ENCODE measurements around the gene APOA5. TPM values are rescaled to one million over a fixed set of nuclear protein-coding genes. Genes with fewer than 3 reads are reported as not detected.
A peak's percentile ranks its signal among the peaks of the same experiment; 100 is the strongest.

The APOA5 gene
- total and polyA plus RNA-seq, 2 of the 13 experiments (the other 11 are each of a cell fraction or from before 2014, with no cell fraction given), result 44.0 to 49.1 TPM

DNA sequence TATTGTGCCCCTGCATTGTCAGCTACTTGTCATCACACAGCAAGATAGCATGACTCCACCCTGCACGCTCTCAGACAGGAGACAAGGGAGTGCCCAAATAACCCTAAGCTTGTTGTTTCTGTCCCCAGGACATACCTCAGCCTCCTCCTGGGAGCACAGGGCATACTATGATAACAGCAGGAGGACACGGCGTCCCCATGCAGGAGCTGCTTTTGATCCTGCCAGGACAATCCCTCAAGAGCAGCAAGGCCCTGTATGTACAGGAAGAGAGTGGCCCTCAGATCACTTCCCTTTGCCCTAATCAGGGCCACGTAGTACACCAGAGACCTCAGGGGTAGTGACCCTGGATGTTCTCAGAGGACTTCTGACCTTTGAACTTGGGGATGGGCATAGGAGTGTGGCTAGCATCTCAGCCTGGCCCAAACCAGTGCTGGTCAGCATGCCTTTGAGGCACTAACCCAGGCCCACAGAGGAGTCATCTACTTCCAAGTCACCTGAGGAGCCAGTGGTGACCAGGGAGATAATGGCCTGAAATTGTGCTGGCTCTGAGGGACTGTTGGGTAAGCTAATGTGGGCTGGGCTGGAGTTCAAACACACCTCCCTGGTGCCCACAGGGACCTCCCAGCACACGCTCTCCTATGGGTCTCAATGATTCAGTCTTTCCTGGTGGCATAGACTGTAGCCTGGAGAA, 22.2 kb upstream of the APOA5 start (continued):
- TF ChIP-seq, protein P1, sequence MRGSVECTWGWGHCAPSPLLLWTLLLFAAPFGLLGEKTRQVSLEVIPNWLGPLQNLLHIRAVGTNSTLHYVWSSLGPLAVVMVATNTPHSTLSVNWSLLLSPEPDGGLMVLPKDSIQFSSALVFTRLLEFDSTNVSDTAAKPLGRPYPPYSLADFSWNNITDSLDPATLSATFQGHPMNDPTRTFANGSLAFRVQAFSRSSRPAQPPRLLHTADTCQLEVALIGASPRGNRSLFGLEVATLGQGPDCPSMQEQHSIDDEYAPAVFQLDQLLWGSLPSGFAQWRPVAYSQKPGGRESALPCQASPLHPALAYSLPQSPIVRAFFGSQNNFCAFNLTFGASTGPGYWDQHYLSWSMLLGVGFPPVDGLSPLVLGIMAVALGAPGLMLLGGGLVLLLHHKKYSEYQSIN (CRISPR knock-in tag; IDR thresholded peaks at IDR 0.05; ENCODE audit: borderline replicate concordance), result no peak
- TF ChIP-seq BCL6 (CRISPR knock-in tag; IDR thresholded peaks at IDR 0.05) (peak; percentile 83), SOX13 (IDR thresholded peaks at IDR 0.05) (no peak), SOX13 (CRISPR knock-in tag; conservative IDR thresholded peaks at IDR 0.05 in 1 of 2, IDR thresholded peaks at IDR 0.05 in 1 of 2) (peak in 1 of 2 experiments; percentile 49; a peak in 1 of 4 replicates), ZKSCAN5 (CRISPR knock-in tag; IDR thresholded peaks at IDR 0.05) (peak; percentile 50), ZNF800 (CRISPR knock-in tag; IDR thresholded peaks at IDR 0.05) (no peak), GABPA (IDR thresholded peaks at IDR 0.05; ENCODE audit: low read depth, low read length) (no peak), GABPA (CRISPR knock-in tag; IDR thresholded peaks at IDR 0.05; ENCODE audit: low read depth) (peak; percentile 47), ELF3 (CRISPR knock-in tag; IDR thresholded peaks at IDR 0.05) (peak; percentile 67), GTF3A (CRISPR knock-in tag; conservative IDR thresholded peaks at IDR 0.05) (no peak), KDM1A (CRISPR knock-in tag; IDR thresholded peaks at IDR 0.05) (no peak), NCOR1 (IDR thresholded peaks at IDR 0.05; ENCODE audit: borderline replicate concordance, low read length) (peak; percentile 61; the same call in 1 of the 2 replicates), LCORL (IDR thresholded peaks at IDR 0.05) (no peak), LCORL (CRISPR knock-in tag; IDR thresholded peaks at IDR 0.05) (peak; percentile 37; the same call in 1 of the 2 replicates), CREB1 (IDR thresholded peaks at IDR 0.05) (no peak), CREB1 (CRISPR knock-in tag; IDR thresholded peaks at IDR 0.05) (0 out of 2 replicates have a peak, but pooled peaks have one; percentile 44)
- TF ChIP-seq, protein P2, sequence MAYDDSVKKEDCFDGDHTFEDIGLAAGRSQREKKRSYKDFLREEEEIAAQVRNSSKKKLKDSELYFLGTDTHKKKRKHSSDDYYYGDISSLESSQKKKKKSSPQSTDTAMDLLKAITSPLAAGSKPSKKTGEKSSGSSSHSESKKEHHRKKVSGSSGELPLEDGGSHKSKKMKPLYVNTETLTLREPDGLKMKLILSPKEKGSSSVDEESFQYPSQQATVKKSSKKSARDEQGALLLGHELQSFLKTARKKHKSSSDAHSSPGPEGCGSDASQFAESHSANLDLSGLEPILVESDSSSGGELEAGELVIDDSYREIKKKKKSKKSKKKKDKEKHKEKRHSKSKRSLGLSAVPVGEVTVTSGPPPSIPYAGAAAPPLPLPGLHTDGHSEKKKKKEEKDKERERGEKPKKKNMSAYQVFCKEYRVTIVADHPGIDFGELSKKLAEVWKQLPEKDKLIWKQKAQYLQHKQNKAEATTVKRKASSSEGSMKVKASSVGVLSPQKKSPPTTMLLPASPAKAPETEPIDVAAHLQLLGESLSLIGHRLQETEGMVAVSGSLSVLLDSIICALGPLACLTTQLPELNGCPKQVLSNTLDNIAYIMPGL (CRISPR knock-in tag; IDR thresholded peaks at IDR 0.05; ENCODE audit: borderline replicate concordance in 1 of 2, low read depth in 1 of 2), result no peak
- TF ChIP-seq, protein P3, sequence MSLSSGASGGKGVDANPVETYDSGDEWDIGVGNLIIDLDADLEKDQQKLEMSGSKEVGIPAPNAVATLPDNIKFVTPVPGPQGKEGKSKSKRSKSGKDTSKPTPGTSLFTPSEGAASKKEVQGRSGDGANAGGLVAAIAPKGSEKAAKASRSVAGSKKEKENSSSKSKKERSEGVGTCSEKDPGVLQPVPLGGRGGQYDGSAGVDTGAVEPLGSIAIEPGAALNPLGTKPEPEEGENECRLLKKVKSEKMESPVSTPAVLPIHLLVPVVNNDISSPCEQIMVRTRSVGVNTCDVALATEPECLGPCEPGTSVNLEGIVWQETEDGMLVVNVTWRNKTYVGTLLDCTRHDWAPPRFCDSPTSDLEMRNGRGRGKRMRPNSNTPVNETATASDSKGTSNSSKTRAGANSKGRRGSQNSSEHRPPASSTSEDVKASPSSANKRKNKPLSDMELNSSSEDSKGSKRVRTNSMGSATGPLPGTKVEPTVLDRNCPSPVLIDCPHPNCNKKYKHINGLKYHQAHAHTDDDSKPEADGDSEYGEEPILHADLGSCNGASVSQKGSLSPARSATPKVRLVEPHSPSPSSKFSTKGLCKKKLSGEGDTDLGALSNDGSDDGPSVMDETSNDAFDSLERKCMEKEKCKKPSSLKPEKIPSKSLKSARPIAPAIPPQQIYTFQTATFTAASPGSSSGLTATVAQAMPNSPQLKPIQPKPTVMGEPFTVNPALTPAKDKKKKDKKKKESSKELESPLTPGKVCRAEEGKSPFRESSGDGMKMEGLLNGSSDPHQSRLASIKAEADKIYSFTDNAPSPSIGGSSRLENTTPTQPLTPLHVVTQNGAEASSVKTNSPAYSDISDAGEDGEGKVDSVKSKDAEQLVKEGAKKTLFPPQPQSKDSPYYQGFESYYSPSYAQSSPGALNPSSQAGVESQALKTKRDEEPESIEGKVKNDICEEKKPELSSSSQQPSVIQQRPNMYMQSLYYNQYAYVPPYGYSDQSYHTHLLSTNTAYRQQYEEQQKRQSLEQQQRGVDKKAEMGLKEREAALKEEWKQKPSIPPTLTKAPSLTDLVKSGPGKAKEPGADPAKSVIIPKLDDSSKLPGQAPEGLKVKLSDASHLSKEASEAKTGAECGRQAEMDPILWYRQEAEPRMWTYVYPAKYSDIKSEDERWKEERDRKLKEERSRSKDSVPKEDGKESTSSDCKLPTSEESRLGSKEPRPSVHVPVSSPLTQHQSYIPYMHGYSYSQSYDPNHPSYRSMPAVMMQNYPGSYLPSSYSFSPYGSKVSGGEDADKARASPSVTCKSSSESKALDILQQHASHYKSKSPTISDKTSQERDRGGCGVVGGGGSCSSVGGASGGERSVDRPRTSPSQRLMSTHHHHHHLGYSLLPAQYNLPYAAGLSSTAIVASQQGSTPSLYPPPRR (CRISPR knock-in tag; IDR thresholded peaks at IDR 0.05; ENCODE audit: borderline replicate concordance), result peak; percentile 36; the same call in 1 of the 2 replicates

Data from HepG2 (cell line).